PFSK-1 (cell line): ENCODE results near the gene COL23A1.

Experiments
- POLR2AphosphoS5 ChIP-seq: IDR thresholded peaks from 2 replicates; pipeline ENCODE4 v1.6.1; 2012; ENCODE audit warnings: low read depth, mild to moderate bottlenecking, control low read depth, low read length, moderate library complexity
- TAF1 ChIP-seq: IDR thresholded peaks from 2 replicates; pipeline ENCODE4 v1.6.1; 2012; ENCODE audit warnings: low read length, control low read depth, borderline replicate concordance; ENCODE audit not compliant: insufficient read depth

- TF ChIP-seq TAF1 (no peak), POLR2AphosphoS5 (no peak)
These were observed 323.6 kb downstream of the COL23A1 start for GRCh38 chr5:178266581-178266980.
